ENCODE data around the gene MYPN. TPM values are rescaled to one million over a fixed set of nuclear protein-coding genes. Genes with fewer than 3 reads are reported as not detected.
"Not testable (repeated sequence)": the region's sequence is repeated elsewhere in the genome, so short reads cannot be mapped to it uniquely, and the experiment has no call there.

MYPN gene
- total RNA-seq, 2 donors from 2014 or later = not detected

GRCh38 chr10:68239596-68240150 is 130.4 kb downstream of the MYPN start:
- Histone ChIP-seq H3K9me3 (ENCODE audit: control insufficient read depth, low read length) (no peaks in the 10 kb centered on the region), H3K36me3 (ENCODE audit: control insufficient read depth, insufficient read depth, low read length) (no peaks in the 10 kb centered on the region), H3K27ac (ENCODE audit: low read depth, low read length) (no peak overlapping the region), H3K9ac (ENCODE audit: extremely low read depth, low read length, poor library complexity, severe bottlenecking) (no peak overlapping the region), H3K4me1 (ENCODE audit: control insufficient read depth, insufficient read depth, low read length) (no peaks in the 10 kb centered on the region), H3K27me3 (ENCODE audit: control insufficient read depth, insufficient read depth, low read length, poor library complexity, severe bottlenecking) (no peaks in the 10 kb centered on the region), H3K4me3 (ENCODE audit: low read length) (no peak overlapping the region)
- Mint-ChIP-seq H3K4me3 (no peak overlapping the region), H3K9me3 (no peaks in the 10 kb centered on the region), H3K27me3 (ENCODE audit: insufficient read depth) (peaks cover 13% of the 10 kb centered on the region), H3K27ac (no peak overlapping the region), H3K4me1 (peaks cover 3% of the 10 kb centered on the region), H3K36me3 (ENCODE audit: low read depth) (no peaks in the 10 kb centered on the region)
- WGBS, 2 experiments (ENCODE audit: insufficient coverage in 1 of 2, insufficient read length in 1 of 2) = 79 to 96% methylated on average over 2 to 5 of the region's 5 CpGs
- DNase-seq = peak; percentile 33
- TF ChIP-seq CTCF (conservative IDR thresholded peaks at IDR 0.05) = no peak

GRCh38 chr10:68242051-68242450 is 132.8 kb downstream of the MYPN start:
- Mint-ChIP-seq H3K9me3 (no peaks in the 10 kb centered on the region), H3K27me3 (ENCODE audit: insufficient read depth) (peaks cover 12% of the 10 kb centered on the region), H3K4me3 (no peak overlapping the region), H3K27ac (no peak overlapping the region), H3K36me3 (ENCODE audit: low read depth) (no peaks in the 10 kb centered on the region), H3K4me1 (peaks cover 3% of the 10 kb centered on the region)
- H3K9me3 ChIP-seq (ENCODE audit: control insufficient read depth, low read length) = no peaks in the 10 kb centered on the region
- H3K4me3 ChIP-seq (ENCODE audit: low read length) = no peak overlapping the region
- WGBS, 2 experiments (ENCODE audit: insufficient coverage in 1 of 2, insufficient read length in 1 of 2) = 98 to 100% methylated on average over 2 of the region's 2 CpGs
- no peak overlapping the region for H3K9ac ChIP-seq (ENCODE audit: extremely low read depth, low read length, poor library complexity, severe bottlenecking)
- H3K27me3 ChIP-seq (ENCODE audit: control insufficient read depth, insufficient read depth, low read length, poor library complexity, severe bottlenecking) = no peaks in the 10 kb centered on the region
- no peak overlapping the region for H3K27ac ChIP-seq (ENCODE audit: low read depth, low read length)
- no peak for TF ChIP-seq CTCF (conservative IDR thresholded peaks at IDR 0.05)
- DNase-seq = no peak
- no peaks in the 10 kb centered on the region for H3K4me1 ChIP-seq (ENCODE audit: control insufficient read depth, insufficient read depth, low read length)
- no peaks in the 10 kb centered on the region for H3K36me3 ChIP-seq (ENCODE audit: control insufficient read depth, insufficient read depth, low read length)

GRCh38 chr10:68246397-68246796 is 137.1 kb downstream of the MYPN start:
- H3K9me3 Mint-ChIP-seq; H3K4me3 Mint-ChIP-seq; DNase-seq; H3K27me3 ChIP-seq (ENCODE audit: control insufficient read depth, insufficient read depth, low read length, poor library complexity, severe bottlenecking); H3K27ac ChIP-seq (ENCODE audit: low read depth, low read length); H3K36me3 Mint-ChIP-seq (ENCODE audit: low read depth); H3K9me3 ChIP-seq (ENCODE audit: control insufficient read depth, low read length); H3K4me3 ChIP-seq (ENCODE audit: low read length); H3K4me1 ChIP-seq (ENCODE audit: control insufficient read depth, insufficient read depth, low read length); H3K36me3 ChIP-seq (ENCODE audit: control insufficient read depth, insufficient read depth, low read length); H3K9ac ChIP-seq (ENCODE audit: extremely low read depth, low read length, poor library complexity, severe bottlenecking); H3K27ac Mint-ChIP-seq: not testable (repeated sequence)
- WGBS, 2 experiments (ENCODE audit: insufficient coverage in 1 of 2, insufficient read length in 1 of 2) = 97 to 100% methylated on average over 1 to 7 of the region's 7 CpGs
- peaks cover 26% of the 10 kb centered on the region for H3K27me3 Mint-ChIP-seq (ENCODE audit: insufficient read depth)
- H3K4me1 Mint-ChIP-seq = peaks cover 11% of the 10 kb centered on the region

- H3K27me3 Mint-ChIP-seq (ENCODE audit: insufficient read depth) = peaks cover 27% of the 10 kb centered on the region
Observed at GRCh38 chr10:68247931-68248330, 138.6 kb downstream of the MYPN start.

More at GRCh38 chr10:68247931-68248330, 138.6 kb downstream of the MYPN start:
- H3K9ac ChIP-seq (ENCODE audit: extremely low read depth, low read length, poor library complexity, severe bottlenecking) = no peak overlapping the region
- no peaks in the 10 kb centered on the region for H3K9me3 ChIP-seq (ENCODE audit: control insufficient read depth, low read length)
- no peak for TF ChIP-seq CTCF (conservative IDR thresholded peaks at IDR 0.05)
- 93% methylated on average over 6 of the region's 6 CpGs for WGBS, 2 experiments (ENCODE audit: insufficient coverage in 1 of 2, insufficient read length in 1 of 2)
- H3K36me3 ChIP-seq (ENCODE audit: control insufficient read depth, insufficient read depth, low read length) = no peaks in the 10 kb centered on the region
- no peak overlapping the region for H3K27ac ChIP-seq (ENCODE audit: low read depth, low read length)
- no peak overlapping the region for H3K27ac Mint-ChIP-seq
- H3K4me1 ChIP-seq (ENCODE audit: control insufficient read depth, insufficient read depth, low read length) = peaks cover 18% of the 10 kb centered on the region
- no peaks in the 10 kb centered on the region for H3K27me3 ChIP-seq (ENCODE audit: control insufficient read depth, insufficient read depth, low read length, poor library complexity, severe bottlenecking)
- peaks cover 23% of the 10 kb centered on the region for H3K4me1 Mint-ChIP-seq
- H3K9me3 Mint-ChIP-seq = no peaks in the 10 kb centered on the region
- no peak overlapping the region for H3K4me3 ChIP-seq (ENCODE audit: low read length)
- no peak for DNase-seq
- no peak overlapping the region for H3K4me3 Mint-ChIP-seq
- no peaks in the 10 kb centered on the region for H3K36me3 Mint-ChIP-seq (ENCODE audit: low read depth)
